ENCODE results near the gene STMP1. TPM values are rescaled to one million over a fixed set of nuclear protein-coding genes. Genes with fewer than 3 reads are reported as not detected.
A peak's percentile ranks its signal among the peaks of the same experiment; 100 is the strongest.

Gene STMP1
- total RNA-seq, 1 experiment from 2014 or later, result 38.4 TPM

GRCh38 chr7:135718219-135718618 is 55.9 kb downstream of the STMP1 start:
- Histone ChIP-seq H2BK12ac (ENCODE audit: insufficient read length, low read depth, low read length) (no peak overlapping the region), H3K56ac (ENCODE audit: insufficient read length, low read depth, low read length) (no peak overlapping the region), H3K4ac (ENCODE audit: low read depth, low read length) (no peak overlapping the region), H3K18ac (ENCODE audit: insufficient read length, low read depth, low read length) (no peak overlapping the region), H3K9me3 (ENCODE audit: control insufficient read depth, low read depth, low read length) (no peaks in the 10 kb centered on the region), H3K4me2 (ENCODE audit: insufficient read depth, insufficient read length, low read length) (no peak overlapping the region), H4K91ac (ENCODE audit: insufficient read length, low read depth, low read length) (no peak overlapping the region), H2BK120ac (ENCODE audit: low read depth, low read length, poor library complexity, severe bottlenecking) (no peak overlapping the region), H3K79me2 (ENCODE audit: insufficient read depth, low read length) (no peaks in the 10 kb centered on the region), H2BK15ac (ENCODE audit: low read depth, low read length) (no peak overlapping the region), H2BK5ac (ENCODE audit: insufficient read length, low read length) (no peak overlapping the region), H4K5ac (ENCODE audit: insufficient read length, low read depth, low read length) (peak overlapping the region; percentile 60), H2AFZ (ENCODE audit: low read length) (no peak overlapping the region), H2AK5ac (ENCODE audit: insufficient read length, low read length) (no peak overlapping the region), H3K4me1 (ENCODE audit: insufficient read depth, low read length) (no peaks in the 10 kb centered on the region; the same call in 1 of the 2 replicates), H3K23me2 (ENCODE audit: insufficient read length, low read depth, low read length, poor library complexity, severe bottlenecking) (no peaks in the 10 kb centered on the region), H3K79me1 (ENCODE audit: insufficient read depth, low read depth, low read length, poor library complexity, severe bottlenecking) (no peaks in the 10 kb centered on the region), H2BK20ac (ENCODE audit: low read depth, low read length, poor library complexity, severe bottlenecking) (no peak overlapping the region), H4K8ac (replicated peaks; ENCODE audit: insufficient read length, low read depth, low read length) (no peak overlapping the region), H4K20me1 (ENCODE audit: control insufficient read depth, insufficient read depth, insufficient read length) (no peaks in the 10 kb centered on the region), H3K9ac (ENCODE audit: extremely low read depth, insufficient read length, low read length) (no peak overlapping the region), H3K27ac (ENCODE audit: insufficient read length, low read depth, low read length) (no peak overlapping the region), H3K27me3 (ENCODE audit: insufficient read depth, low read length) (no peaks in the 10 kb centered on the region), H3K23ac (ENCODE audit: insufficient read length, low read depth, low read length) (no peak overlapping the region), H3K14ac (ENCODE audit: insufficient read depth, low read length) (no peak overlapping the region), H3T11ph (ENCODE audit: low read length) (no peak overlapping the region)
- Mint-ChIP-seq H3K4me1 (peaks cover 10 to 13% of the 10 kb centered on the region in 2 experiments), H3K36me3 (ENCODE audit: insufficient read depth in 1 of 3, low read depth in 3 of 3) (no peaks in the 10 kb centered on the region), H3K4me3 (no peak overlapping the region), H3K9me3 (no peaks in the 10 kb centered on the region), H3K27me3 (ENCODE audit: low read depth) (no peaks in the 10 kb centered on the region), H3K27ac (no peak overlapping the region)
- TF ChIP-seq CTCF (conservative IDR thresholded peaks at IDR 0.05), result no peak
- WGBS (ENCODE audit: extremely low coverage, insufficient read length, low lambda C conversion rate), result no CpG with 5 or more reads among the region's 2 CpGs
- no peak for DNase-seq

All from H9 (cell line).